ENCODE data around the gene E2F7. TPM values are rescaled to one million over a fixed set of nuclear protein-coding genes. Genes with fewer than 3 reads are reported as not detected.

Gene E2F7
- total and polyA plus RNA-seq, 2 of the 4 experiments (the other 2 are of a cell fraction): 6.0 to 8.1 TPM

- H3K27ac ChIP-seq (ENCODE audit: insufficient read depth, low read length): no peak overlapping the region
- H3K4ac ChIP-seq (ENCODE audit: low read depth, low read length): no peak overlapping the region
- no peak overlapping the region for H3K18ac ChIP-seq (ENCODE audit: low read depth, low read length)
- WGBS, 2 experiments (ENCODE audit: extremely low coverage in 2 of 2, insufficient read length in 1 of 2): no CpG with 5 or more reads among the region's 5 CpGs
- H3K4me2 ChIP-seq (ENCODE audit: low read depth, low read length): no peak overlapping the region
- no peak for TF ChIP-seq NFE2L2 (IDR thresholded peaks at IDR 0.05; ENCODE audit: low read depth, low read length)
- TF ChIP-seq RFX5 (IDR thresholded peaks at IDR 0.05; ENCODE audit: low read depth, low read length): no peak
- no peak for TF ChIP-seq USF2 (IDR thresholded peaks at IDR 0.05; ENCODE audit: low read depth, low read length)
- no peak for TF ChIP-seq MAFK (IDR thresholded peaks at IDR 0.05; ENCODE audit: low read depth, low read length)
- TF ChIP-seq RCOR1 (IDR thresholded peaks at IDR 0.05; ENCODE audit: insufficient replicate concordance, low read length): no peak
- TF ChIP-seq CEBPB (IDR thresholded peaks at IDR 0.05; ENCODE audit: low read depth, low read length): no peak
- no peak for TF ChIP-seq MAZ (IDR thresholded peaks at IDR 0.05; ENCODE audit: borderline replicate concordance, low read depth, low read length)
- no peak for TF ChIP-seq RAD21 (IDR thresholded peaks at IDR 0.05; ENCODE audit: low read length)
- TF ChIP-seq ELK1 (IDR thresholded peaks at IDR 0.05; ENCODE audit: borderline replicate concordance, low read depth, low read length): no peak
- no peak for TF ChIP-seq BHLHE40 (IDR thresholded peaks at IDR 0.05; ENCODE audit: low read depth, low read length)
- TF ChIP-seq CTCF (conservative IDR thresholded peaks at IDR 0.05; ENCODE audit: low read depth, low read length): no peak
- no peak for TF ChIP-seq POLR2A (IDR thresholded peaks at IDR 0.05; ENCODE audit: low read depth, low read length)
- TF ChIP-seq CHD1 (IDR thresholded peaks at IDR 0.05; ENCODE audit: low read depth, low read length): no peak
- H2AFZ ChIP-seq (replicated peaks; ENCODE audit: low read length, poor library complexity): no peak overlapping the region
- 0 out of 2 replicates have a peak, but pooled peaks cover 3% of the 10 kb centered on the region for H3K9me1 ChIP-seq (ENCODE audit: insufficient read depth, low read length)
- dilution Hi-C loops (cut with HindIII; ENCODE audit: low sequenced_read_pairs, unreplicated experiment): no loop called here
- no peak overlapping the region for H2BK120ac ChIP-seq (ENCODE audit: low read depth, low read length)
- ATAC-seq (ENCODE audit: low read depth) (no peak), DNase-seq (no peak)
- BruUV-seq (replicated peaks): no TSS peak
- H3K4me1 ChIP-seq (ENCODE audit: control insufficient read depth, insufficient read depth, low read length): no peaks in the 10 kb centered on the region
- no peak overlapping the region for H4K91ac ChIP-seq (ENCODE audit: insufficient read depth, low read depth, low read length)
- no peak overlapping the region for H3K9ac ChIP-seq (ENCODE audit: low read depth, low read length)
- H3K56ac ChIP-seq (ENCODE audit: extremely low read depth, insufficient read depth, low read length): no peak overlapping the region
- POLR2A ChIA-PET (ENCODE audit: unreplicated experiment): no interaction called here
- CTCF ChIA-PET: no interaction called here
- intact Hi-C loops (cut with micrococcal nuclease): loop anchor here (5.0 kb wide), 1 partner anchor 276 kb away; no protein-coding TSS in a partner anchor
- H4K20me1 ChIP-seq (ENCODE audit: insufficient read depth, low read length): no peaks in the 10 kb centered on the region
- H2BK5ac ChIP-seq (ENCODE audit: low read depth, low read length, poor library complexity, severe bottlenecking): no peak overlapping the region
- no peak overlapping the region for H4K5ac ChIP-seq (ENCODE audit: low read depth, low read length)
- no peaks in the 10 kb centered on the region for H3K27me3 ChIP-seq (ENCODE audit: control insufficient read depth, insufficient read depth, low read length)
- no peak overlapping the region for H3K23ac ChIP-seq (ENCODE audit: low read depth, low read length)
- no peak overlapping the region for H3K14ac ChIP-seq (replicated peaks; ENCODE audit: low read depth, low read length)
- H2BK15ac ChIP-seq (ENCODE audit: low read depth, low read length): no peak overlapping the region
- peaks cover 3 to 34% of the 10 kb centered on the region in 2 experiments; a peak in 3 of 4 replicates for H3K79me1 ChIP-seq (ENCODE audit: low read depth in 1 of 2, low read length in 2 of 2)
- in situ Hi-C loops (cut with MboI; ENCODE audit: low sequenced_read_pairs): loop anchor here (10.0 kb wide), 1 partner anchor 278 kb away; no protein-coding TSS in a partner anchor
- peaks cover 3% of the 10 kb centered on the region; the same call in 1 of the 2 replicates for H3K36me3 ChIP-seq (ENCODE audit: control insufficient read depth, insufficient read depth, low read length)
- H2AK9ac ChIP-seq (replicated peaks; ENCODE audit: low read depth, low read length, poor library complexity): no peak overlapping the region
- no peak overlapping the region for H2BK20ac ChIP-seq (ENCODE audit: low read depth, low read length)
- no peak overlapping the region for H3K4me3 ChIP-seq (ENCODE audit: insufficient read depth, low read depth, low read length)
- no peak overlapping the region for H4K8ac ChIP-seq (ENCODE audit: low read depth in 2 of 2, low read length in 2 of 2)
- H2AK5ac ChIP-seq (ENCODE audit: low read depth, low read length): no peak overlapping the region
- no peaks in the 10 kb centered on the region for H3K9me3 ChIP-seq (ENCODE audit: control insufficient read depth, insufficient read depth, low read length)
Observed at GRCh38 chr12:77046468-77046867, 18.9 kb downstream of the E2F7 start.

All from IMR-90 (cell line).